CD8-positive, alpha-beta memory T cell (primary cell): ENCODE results near the gene P2RX3. TPM values are rescaled to one million over a fixed set of nuclear protein-coding genes. Genes with fewer than 3 reads are reported as not detected.

ENCODE experiments used
- CTCF ChIA-PET: fragments of 350-600 bp; sonication (Branson Sonifier 250); formaldehyde crosslinking; loops from one replicate; lab custom pipeline; 2021; ENCODE audit warnings: antibody characterized with exemption; lab: Charles Lee
- POLR2A ChIA-PET: fragments of 350-600 bp; sonication (Branson Sonifier 250); formaldehyde crosslinking; loops from one replicate; lab custom pipeline; 2021; ENCODE audit warnings: antibody characterized with exemption; lab: Charles Lee
- DNase-seq, 5 donors: peaks; one replicate each; pipeline versions ENCODE4 v3.0.0 to v3.0.0-alpha.2; 2020 to 2022; ENCODE audit warnings: mixed read lengths in 1 of 5
- H3K27ac ChIP-seq: one replicate; pipeline ENCODE4 v1.7.0; 2013; ENCODE audit warnings: low read depth, mild to moderate bottlenecking, low read length, moderate library complexity
- H3K27me3 ChIP-seq: 2 replicates; pipeline ENCODE4 v1.7.0; 2013; ENCODE audit warnings: low read length, mild to moderate bottlenecking; ENCODE audit not compliant: insufficient read depth, poor library complexity, severe bottlenecking
- H3K36me3 ChIP-seq: 2 replicates; pipeline ENCODE4 v1.7.0; 2013; ENCODE audit warnings: mild to moderate bottlenecking, low read length, moderate library complexity; ENCODE audit not compliant: insufficient read depth
- H3K4me1 ChIP-seq: 2 replicates; pipeline ENCODE4 v1.7.0; 2013; ENCODE audit warnings: mild to moderate bottlenecking, low read length, moderate library complexity; ENCODE audit not compliant: insufficient read depth
- H3K4me3 ChIP-seq: 2 replicates; pipeline ENCODE4 v1.7.0; 2013; ENCODE audit warnings: mild to moderate bottlenecking, low read length
- H3K9me3 ChIP-seq: 2 replicates; pipeline ENCODE4 v1.7.0; 2013; ENCODE audit warnings: mild to moderate bottlenecking, low read length
- H3K27ac Mint-ChIP-seq, 8 donors: one replicate each; pipeline ENCODE4 v1.8.0; 2020 to 2021; ENCODE audit warnings: mixed read lengths in 8 of 8, mild to moderate bottlenecking in 6 of 8, inconsistent platforms in 3 of 8, moderate library complexity in 3 of 8
- H3K27me3 Mint-ChIP-seq, 2 donors: one replicate each; pipeline ENCODE4 v1.8.0; 2020 to 2021; ENCODE audit warnings: mixed read lengths in 2 of 2, mild to moderate bottlenecking in 1 of 2, moderate library complexity in 1 of 2
- H3K36me3 Mint-ChIP-seq, 3 donors: one replicate each; pipeline ENCODE4 v1.8.0; 2020 to 2021; ENCODE audit warnings: mixed read lengths in 3 of 3, inconsistent platforms in 1 of 3, mild to moderate bottlenecking in 1 of 3
- H3K4me1 Mint-ChIP-seq, 3 donors: one replicate each; pipeline ENCODE4 v1.8.0; 2020 to 2021; ENCODE audit warnings: mixed read lengths in 3 of 3, inconsistent platforms in 1 of 3, mild to moderate bottlenecking in 1 of 3
- H3K4me3 Mint-ChIP-seq, 7 donors: one replicate each; pipeline ENCODE4 v1.8.0; 2020 to 2021; ENCODE audit warnings: mixed read lengths in 7 of 7, mild to moderate bottlenecking in 6 of 7, moderate library complexity in 4 of 7, inconsistent platforms in 2 of 7
- H3K9me3 Mint-ChIP-seq, 5 donors: one replicate each; pipeline ENCODE4 v1.8.0; 2020 to 2022; ENCODE audit warnings: mixed read lengths in 5 of 5, mild to moderate bottlenecking in 3 of 5, moderate library complexity in 2 of 5, inconsistent platforms in 1 of 5
- polyA plus RNA-seq: library from polyadenylated mRNA; unstranded; fragments of 300-500 nt; fragmentation: Illumina TruSeq; gene quantifications from one replicate; pipeline ENCODE4 v1.2.3, GENCODE V29; 2021
- total RNA-seq, 2 experiments: library from RNA; stranded (reverse); gene quantifications; one replicate each; pipeline ENCODE4 v1.2.3, GENCODE V29; 2021

Gene P2RX3
- total and polyA plus RNA-seq, 3 experiments from 2014 or later, result not detected

- Mint-ChIP-seq H3K9me3 (no peaks in the 10 kb centered on the region), H3K4me1 (peaks cover 3 to 14% (median 7%) of the 10 kb centered on the region in 3 donors), H3K36me3 (peaks cover 0 to 4% (median 0%) of the 10 kb centered on the region in 3 donors), H3K27ac (no peak overlapping the region), H3K27me3 (no peaks in the 10 kb centered on the region), H3K4me3 (no peak overlapping the region)
- Histone ChIP-seq H3K4me1 (peaks cover 7% of the 10 kb centered on the region), H3K9me3 (no peaks in the 10 kb centered on the region), H3K27me3 (no peaks in the 10 kb centered on the region), H3K27ac (no peak overlapping the region), H3K36me3 (no peaks in the 10 kb centered on the region), H3K4me3 (no peak overlapping the region)
- CTCF ChIA-PET, result interaction anchor here (1.1 kb wide), 1 partner anchor 151 kb away, joined by 3 read pairs; no protein-coding TSS in a partner anchor
- no peak for DNase-seq
- POLR2A ChIA-PET, result no interaction called here
These were observed 31.1 kb upstream of the P2RX3 start for GRCh38 chr11:57306940-57307565.

- H3K4me1 Mint-ChIP-seq, result peaks cover 6 to 17% (median 11%) of the 10 kb centered on the region in 3 donors
- no peak overlapping the region for H3K27ac Mint-ChIP-seq
- H3K27me3 Mint-ChIP-seq, result no peaks in the 10 kb centered on the region
- no peaks in the 10 kb centered on the region for H3K9me3 Mint-ChIP-seq
- H3K36me3 Mint-ChIP-seq, result peaks cover 0 to 3% (median 1%) of the 10 kb centered on the region in 3 donors
- H3K4me1 ChIP-seq, result peaks cover 8% of the 10 kb centered on the region
- H3K9me3 ChIP-seq, result no peaks in the 10 kb centered on the region
- H3K27me3 ChIP-seq, result no peaks in the 10 kb centered on the region
- DNase-seq, result no peak
- no peak overlapping the region for H3K4me3 Mint-ChIP-seq
- H3K27ac ChIP-seq, result no peak overlapping the region
- no peak overlapping the region for H3K4me3 ChIP-seq
- ChIA-PET POLR2A (no interaction called here), CTCF (interaction anchor here (1.1 kb wide), 1 partner anchor 151 kb away, joined by 3 read pairs; no protein-coding TSS in a partner anchor)
- H3K36me3 ChIP-seq, result no peaks in the 10 kb centered on the region
These were observed 30.4 kb upstream of the P2RX3 start for GRCh38 chr11:57307666-57308270.

GRCh38 chr11:57308426-57309060 is 29.6 kb upstream of the P2RX3 start:
- no peak overlapping the region for H3K27ac ChIP-seq
- POLR2A ChIA-PET, result no interaction called here
- Mint-ChIP-seq H3K4me1 (peaks cover 6 to 17% (median 11%) of the 10 kb centered on the region in 3 donors), H3K9me3 (no peaks in the 10 kb centered on the region), H3K36me3 (peaks cover 0 to 5% (median 1%) of the 10 kb centered on the region in 3 donors), H3K27me3 (no peaks in the 10 kb centered on the region), H3K4me3 (no peak overlapping the region), H3K27ac (no peak overlapping the region)
- H3K27me3 ChIP-seq, result no peaks in the 10 kb centered on the region
- CTCF ChIA-PET, result no interaction called here
- H3K36me3 ChIP-seq, result no peaks in the 10 kb centered on the region
- no peak overlapping the region for H3K4me3 ChIP-seq
- H3K4me1 ChIP-seq, result peaks cover 8% of the 10 kb centered on the region
- H3K9me3 ChIP-seq, result no peaks in the 10 kb centered on the region
- DNase-seq, result no peak

GRCh38 chr11:57309106-57310059 is 28.8 kb upstream of the P2RX3 start:
- peaks cover 8 to 17% (median 11%) of the 10 kb centered on the region in 3 donors for H3K4me1 Mint-ChIP-seq
- Histone ChIP-seq H3K4me3 (no peak overlapping the region), H3K27me3 (no peaks in the 10 kb centered on the region), H3K9me3 (no peaks in the 10 kb centered on the region), H3K36me3 (no peaks in the 10 kb centered on the region), H3K27ac (no peak overlapping the region), H3K4me1 (peaks cover 8% of the 10 kb centered on the region)
- H3K27ac Mint-ChIP-seq, result peak overlapping the region in 1 of 8 donors; percentile 34
- POLR2A ChIA-PET, result no interaction called here
- DNase-seq, result no peak
- H3K27me3 Mint-ChIP-seq, result no peaks in the 10 kb centered on the region
- H3K36me3 Mint-ChIP-seq, result peaks cover 0 to 9% (median 3%) of the 10 kb centered on the region in 3 donors
- H3K9me3 Mint-ChIP-seq, result no peaks in the 10 kb centered on the region
- H3K4me3 Mint-ChIP-seq, result no peak overlapping the region
- CTCF ChIA-PET, result no interaction called here

- Mint-ChIP-seq H3K27ac (peak overlapping the region in 2 of 8 donors; percentile 6 to 38), H3K36me3 (peaks cover 0 to 10% (median 3%) of the 10 kb centered on the region in 3 donors), H3K4me3 (no peak overlapping the region), H3K4me1 (peaks cover 8 to 17% (median 11%) of the 10 kb centered on the region in 3 donors), H3K9me3 (no peaks in the 10 kb centered on the region), H3K27me3 (no peaks in the 10 kb centered on the region)
- Histone ChIP-seq H3K27me3 (no peaks in the 10 kb centered on the region), H3K4me3 (no peak overlapping the region), H3K36me3 (no peaks in the 10 kb centered on the region), H3K9me3 (no peaks in the 10 kb centered on the region), H3K4me1 (peaks cover 8% of the 10 kb centered on the region), H3K27ac (no peak overlapping the region)
- DNase-seq, result no peak
- ChIA-PET CTCF (no interaction called here), POLR2A (no interaction called here)
These were observed 28.1 kb upstream of the P2RX3 start for GRCh38 chr11:57310091-57310490.

GRCh38 chr11:57310630-57311086 is 27.5 kb upstream of the P2RX3 start:
- H3K27me3 Mint-ChIP-seq, result no peaks in the 10 kb centered on the region
- ChIA-PET POLR2A (no interaction called here), CTCF (no interaction called here)
- H3K9me3 ChIP-seq, result no peaks in the 10 kb centered on the region
- H3K4me1 ChIP-seq, result peaks cover 8% of the 10 kb centered on the region
- H3K27me3 ChIP-seq, result no peaks in the 10 kb centered on the region
- no peaks in the 10 kb centered on the region for H3K9me3 Mint-ChIP-seq
- peaks cover 0 to 10% (median 3%) of the 10 kb centered on the region in 3 donors for H3K36me3 Mint-ChIP-seq
- peaks cover 8 to 17% (median 11%) of the 10 kb centered on the region in 3 donors for H3K4me1 Mint-ChIP-seq
- DNase-seq, result no peak
- H3K4me3 ChIP-seq, result no peak overlapping the region
- no peak overlapping the region for H3K27ac ChIP-seq
- H3K36me3 ChIP-seq, result no peaks in the 10 kb centered on the region
- H3K27ac Mint-ChIP-seq, result peak overlapping the region in 1 of 8 donors; percentile 74
- H3K4me3 Mint-ChIP-seq, result peak overlapping the region in 4 of 7 donors; percentile 15 to 66 (median 45)

GRCh38 chr11:57311109-57311936 is 26.8 kb upstream of the P2RX3 start:
- no peaks in the 10 kb centered on the region for H3K27me3 Mint-ChIP-seq
- Histone ChIP-seq H3K36me3 (no peaks in the 10 kb centered on the region), H3K9me3 (no peaks in the 10 kb centered on the region), H3K4me3 (no peak overlapping the region), H3K27me3 (no peaks in the 10 kb centered on the region), H3K27ac (no peak overlapping the region), H3K4me1 (peaks cover 8% of the 10 kb centered on the region)
- peak overlapping the region in 6 of 7 donors; percentile 36 to 84 (median 60) for H3K4me3 Mint-ChIP-seq
- peaks cover 8 to 17% (median 11%) of the 10 kb centered on the region in 3 donors for H3K4me1 Mint-ChIP-seq
- POLR2A ChIA-PET, result interaction anchor here (0.6 kb wide), 1 partner anchor 14 kb away, joined by 3 read pairs; no protein-coding TSS in a partner anchor
- H3K27ac Mint-ChIP-seq, result peak overlapping the region in 1 of 8 donors; percentile 63
- peaks cover 0 to 10% (median 3%) of the 10 kb centered on the region in 3 donors for H3K36me3 Mint-ChIP-seq
- H3K9me3 Mint-ChIP-seq, result no peaks in the 10 kb centered on the region
- DNase-seq, result no peak
- CTCF ChIA-PET, result no interaction called here
